Measurements from ENCODE around the gene NAA16.
A peak's percentile ranks its signal among the peaks of the same experiment; 100 is the strongest.

NAA16 gene

DNA sequence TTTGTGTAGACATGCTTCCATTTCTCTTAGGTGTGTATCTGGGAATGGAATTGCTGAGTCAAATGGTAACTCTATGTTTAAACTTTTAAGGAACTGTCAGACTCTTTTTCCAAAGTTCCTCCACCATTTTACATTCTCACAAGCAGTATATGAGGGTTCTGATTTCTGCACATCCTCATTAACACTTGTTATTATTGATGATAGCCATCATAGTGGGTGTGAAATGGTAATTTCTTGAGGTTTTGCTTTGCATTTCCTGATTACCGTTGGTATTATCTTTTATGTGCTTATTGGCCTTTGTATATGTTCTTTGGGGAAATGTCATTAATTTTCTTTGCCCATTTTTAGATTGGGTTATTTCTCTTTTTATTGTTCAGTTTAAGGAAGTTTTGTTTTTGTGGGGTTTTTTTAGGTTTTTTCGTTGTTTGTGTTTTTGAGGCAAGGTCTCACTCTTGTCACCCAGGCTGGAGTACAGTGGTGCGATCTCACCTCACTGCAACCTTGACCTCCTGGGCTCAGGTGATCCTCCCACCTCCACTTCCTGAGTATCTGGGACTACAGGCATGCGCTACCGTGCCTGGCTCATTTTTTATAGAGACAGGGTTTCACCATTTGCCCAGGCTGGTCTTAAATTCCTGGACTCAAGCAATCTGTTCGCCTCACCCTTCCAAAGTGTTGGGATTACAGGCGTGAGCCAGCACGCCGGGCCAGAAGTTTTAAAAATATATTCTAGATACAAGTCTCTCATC is 34.3 kb downstream of the NAA16 start:
- Histone ChIP-seq H3K27ac (replicated peaks) (no peak overlapping the region), H3K4me3 (replicated peaks; ENCODE audit: insufficient read depth, low read length) (no peak overlapping the region), H3K27me3 (ENCODE audit: insufficient read depth, poor library complexity, severe bottlenecking) (no peaks in the 10 kb centered on the region)
- DNase-seq (ENCODE audit: low read depth in 1 of 2, low spot score in 1 of 2) = no peak
- TF ChIP-seq, protein P1, sequence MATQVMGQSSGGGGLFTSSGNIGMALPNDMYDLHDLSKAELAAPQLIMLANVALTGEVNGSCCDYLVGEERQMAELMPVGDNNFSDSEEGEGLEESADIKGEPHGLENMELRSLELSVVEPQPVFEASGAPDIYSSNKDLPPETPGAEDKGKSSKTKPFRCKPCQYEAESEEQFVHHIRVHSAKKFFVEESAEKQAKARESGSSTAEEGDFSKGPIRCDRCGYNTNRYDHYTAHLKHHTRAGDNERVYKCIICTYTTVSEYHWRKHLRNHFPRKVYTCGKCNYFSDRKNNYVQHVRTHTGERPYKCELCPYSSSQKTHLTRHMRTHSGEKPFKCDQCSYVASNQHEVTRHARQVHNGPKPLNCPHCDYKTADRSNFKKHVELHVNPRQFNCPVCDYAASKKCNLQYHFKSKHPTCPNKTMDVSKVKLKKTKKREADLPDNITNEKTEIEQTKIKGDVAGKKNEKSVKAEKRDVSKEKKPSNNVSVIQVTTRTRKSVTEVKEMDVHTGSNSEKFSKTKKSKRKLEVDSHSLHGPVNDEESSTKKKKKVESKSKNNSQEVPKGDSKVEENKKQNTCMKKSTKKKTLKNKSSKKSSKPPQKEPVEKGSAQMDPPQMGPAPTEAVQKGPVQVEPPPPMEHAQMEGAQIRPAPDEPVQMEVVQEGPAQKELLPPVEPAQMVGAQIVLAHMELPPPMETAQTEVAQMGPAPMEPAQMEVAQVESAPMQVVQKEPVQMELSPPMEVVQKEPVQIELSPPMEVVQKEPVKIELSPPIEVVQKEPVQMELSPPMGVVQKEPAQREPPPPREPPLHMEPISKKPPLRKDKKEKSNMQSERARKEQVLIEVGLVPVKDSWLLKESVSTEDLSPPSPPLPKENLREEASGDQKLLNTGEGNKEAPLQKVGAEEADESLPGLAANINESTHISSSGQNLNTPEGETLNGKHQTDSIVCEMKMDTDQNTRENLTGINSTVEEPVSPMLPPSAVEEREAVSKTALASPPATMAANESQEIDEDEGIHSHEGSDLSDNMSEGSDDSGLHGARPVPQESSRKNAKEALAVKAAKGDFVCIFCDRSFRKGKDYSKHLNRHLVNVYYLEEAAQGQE (IDR thresholded peaks at IDR 0.05; ENCODE audit: insufficient replicate concordance, low read depth) = no peak
- TF ChIP-seq POLR2AphosphoS5 (IDR thresholded peaks at IDR 0.05; ENCODE audit: low read depth) (no peak), GABPA (IDR thresholded peaks at IDR 0.05; ENCODE audit: low read depth) (no peak), SPI1 (IDR thresholded peaks at IDR 0.05; ENCODE audit: borderline replicate concordance, low read depth) (no peak)
- TF ChIP-seq, protein P2, sequence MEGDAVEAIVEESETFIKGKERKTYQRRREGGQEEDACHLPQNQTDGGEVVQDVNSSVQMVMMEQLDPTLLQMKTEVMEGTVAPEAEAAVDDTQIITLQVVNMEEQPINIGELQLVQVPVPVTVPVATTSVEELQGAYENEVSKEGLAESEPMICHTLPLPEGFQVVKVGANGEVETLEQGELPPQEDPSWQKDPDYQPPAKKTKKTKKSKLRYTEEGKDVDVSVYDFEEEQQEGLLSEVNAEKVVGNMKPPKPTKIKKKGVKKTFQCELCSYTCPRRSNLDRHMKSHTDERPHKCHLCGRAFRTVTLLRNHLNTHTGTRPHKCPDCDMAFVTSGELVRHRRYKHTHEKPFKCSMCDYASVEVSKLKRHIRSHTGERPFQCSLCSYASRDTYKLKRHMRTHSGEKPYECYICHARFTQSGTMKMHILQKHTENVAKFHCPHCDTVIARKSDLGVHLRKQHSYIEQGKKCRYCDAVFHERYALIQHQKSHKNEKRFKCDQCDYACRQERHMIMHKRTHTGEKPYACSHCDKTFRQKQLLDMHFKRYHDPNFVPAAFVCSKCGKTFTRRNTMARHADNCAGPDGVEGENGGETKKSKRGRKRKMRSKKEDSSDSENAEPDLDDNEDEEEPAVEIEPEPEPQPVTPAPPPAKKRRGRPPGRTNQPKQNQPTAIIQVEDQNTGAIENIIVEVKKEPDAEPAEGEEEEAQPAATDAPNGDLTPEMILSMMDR (IDR thresholded peaks at IDR 0.05; ENCODE audit: insufficient read depth, low read length) = no peak

DNA sequence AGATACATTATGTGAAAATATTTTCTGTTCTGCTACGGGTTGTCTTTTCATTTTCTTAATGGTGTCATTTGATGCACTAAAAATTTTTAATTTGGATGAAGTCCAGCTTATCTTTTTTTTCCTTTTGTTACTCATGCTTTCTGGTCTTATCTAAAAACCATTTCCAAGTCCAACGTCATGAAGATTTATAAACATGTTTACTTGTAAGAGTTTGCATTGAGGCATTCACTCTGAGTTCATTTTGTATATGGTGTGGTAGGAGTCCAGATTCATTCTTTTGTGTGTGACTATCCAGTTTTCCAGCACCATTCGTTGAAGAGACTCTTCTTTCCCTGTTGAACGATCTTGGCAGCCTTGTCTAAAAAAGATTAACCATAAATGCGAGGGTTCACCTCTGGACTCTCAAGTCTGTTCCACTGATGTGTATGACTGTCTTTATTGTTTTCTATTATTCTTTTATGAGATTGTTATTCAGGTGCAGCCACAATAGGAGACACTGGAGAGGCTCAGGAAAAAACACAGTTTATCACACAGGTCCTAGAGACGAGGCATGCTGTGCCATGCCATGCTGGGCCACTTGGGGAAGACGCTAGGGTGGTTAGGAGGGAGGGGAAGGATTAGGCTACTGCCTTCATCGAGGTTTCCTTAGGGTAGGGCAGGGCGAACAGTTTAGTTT is 35.0 kb downstream of the NAA16 start:
- Histone ChIP-seq H3K27me3 (ENCODE audit: insufficient read depth, poor library complexity, severe bottlenecking) (no peaks in the 10 kb centered on the region), H3K4me3 (replicated peaks; ENCODE audit: insufficient read depth, low read length) (no peak overlapping the region), H3K27ac (replicated peaks) (no peak overlapping the region)
- no peak for DNase-seq (ENCODE audit: low read depth in 1 of 2, low spot score in 1 of 2)
- TF ChIP-seq, protein P2 (IDR thresholded peaks at IDR 0.05; ENCODE audit: insufficient read depth, low read length) = no peak
- TF ChIP-seq, protein P1 (IDR thresholded peaks at IDR 0.05; ENCODE audit: insufficient replicate concordance, low read depth) = no peak
- TF ChIP-seq SPI1 (IDR thresholded peaks at IDR 0.05; ENCODE audit: borderline replicate concordance, low read depth) (no peak), GABPA (IDR thresholded peaks at IDR 0.05; ENCODE audit: low read depth) (no peak), POLR2AphosphoS5 (IDR thresholded peaks at IDR 0.05; ENCODE audit: low read depth) (no peak)

DNA sequence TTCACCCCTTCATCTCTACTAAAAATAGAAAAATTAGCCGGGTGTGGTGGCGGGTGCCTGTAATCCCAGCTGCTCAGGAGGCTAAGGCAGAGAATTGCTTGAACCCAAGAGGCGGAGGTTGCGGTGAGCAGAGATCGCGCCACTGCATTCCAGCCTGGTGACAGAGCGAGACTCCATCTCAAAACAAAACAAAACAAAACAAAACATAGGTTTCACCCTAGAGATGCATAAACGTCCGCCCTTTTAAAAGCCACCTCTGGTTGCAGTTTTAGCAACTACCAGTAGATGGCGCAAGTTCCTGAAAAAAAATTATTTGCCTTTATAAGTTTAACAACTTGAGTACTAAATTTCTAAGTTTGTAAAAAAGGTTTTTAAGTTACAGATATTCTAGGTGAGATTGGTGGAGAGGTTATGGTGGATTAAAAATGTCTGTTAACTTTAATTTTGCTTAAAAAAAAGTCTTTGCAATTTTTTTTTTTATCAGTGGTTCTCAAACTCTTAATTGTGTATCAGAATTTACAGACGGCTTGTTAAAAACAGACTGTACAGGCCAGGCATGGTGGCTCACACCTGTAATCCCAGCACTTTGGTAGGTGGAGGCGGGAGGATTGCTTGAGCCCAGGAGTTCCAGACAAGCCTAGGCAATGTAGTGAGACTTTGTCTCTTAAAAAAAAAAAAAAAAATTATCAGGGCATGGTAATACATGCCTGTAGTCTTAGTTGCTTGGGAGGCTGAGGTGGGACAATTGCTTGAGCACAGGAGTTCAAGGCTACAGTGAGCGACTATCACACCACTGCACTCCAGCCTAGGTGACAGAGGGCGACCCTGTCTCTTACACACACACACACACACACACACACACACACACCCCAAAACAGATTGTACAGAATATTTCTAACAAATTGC is 42.1 kb downstream of the NAA16 start:
- no peak overlapping the region for H3K4me3 ChIP-seq (replicated peaks; ENCODE audit: insufficient read depth, low read length)
- TF ChIP-seq, protein P2 (IDR thresholded peaks at IDR 0.05; ENCODE audit: insufficient read depth, low read length) = peak; percentile 32
- no peak for TF ChIP-seq SPI1 (IDR thresholded peaks at IDR 0.05; ENCODE audit: borderline replicate concordance, low read depth)
- peak overlapping the region; percentile 10; the same call in 1 of the 2 replicates for H3K27ac ChIP-seq (replicated peaks)
- H3K27me3 ChIP-seq (ENCODE audit: insufficient read depth, poor library complexity, severe bottlenecking) = no peaks in the 10 kb centered on the region
- DNase-seq (ENCODE audit: low read depth in 1 of 2, low spot score in 1 of 2) = peak in 1 of 2 experiments; percentile 36
